ENCODE data around the gene CHPF.
A peak's percentile ranks its signal among the peaks of the same experiment; 100 is the strongest.

CHPF gene, protein sequence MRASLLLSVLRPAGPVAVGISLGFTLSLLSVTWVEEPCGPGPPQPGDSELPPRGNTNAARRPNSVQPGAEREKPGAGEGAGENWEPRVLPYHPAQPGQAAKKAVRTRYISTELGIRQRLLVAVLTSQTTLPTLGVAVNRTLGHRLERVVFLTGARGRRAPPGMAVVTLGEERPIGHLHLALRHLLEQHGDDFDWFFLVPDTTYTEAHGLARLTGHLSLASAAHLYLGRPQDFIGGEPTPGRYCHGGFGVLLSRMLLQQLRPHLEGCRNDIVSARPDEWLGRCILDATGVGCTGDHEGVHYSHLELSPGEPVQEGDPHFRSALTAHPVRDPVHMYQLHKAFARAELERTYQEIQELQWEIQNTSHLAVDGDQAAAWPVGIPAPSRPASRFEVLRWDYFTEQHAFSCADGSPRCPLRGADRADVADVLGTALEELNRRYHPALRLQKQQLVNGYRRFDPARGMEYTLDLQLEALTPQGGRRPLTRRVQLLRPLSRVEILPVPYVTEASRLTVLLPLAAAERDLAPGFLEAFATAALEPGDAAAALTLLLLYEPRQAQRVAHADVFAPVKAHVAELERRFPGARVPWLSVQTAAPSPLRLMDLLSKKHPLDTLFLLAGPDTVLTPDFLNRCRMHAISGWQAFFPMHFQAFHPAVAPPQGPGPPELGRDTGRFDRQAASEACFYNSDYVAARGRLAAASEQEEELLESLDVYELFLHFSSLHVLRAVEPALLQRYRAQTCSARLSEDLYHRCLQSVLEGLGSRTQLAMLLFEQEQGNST

DNA sequence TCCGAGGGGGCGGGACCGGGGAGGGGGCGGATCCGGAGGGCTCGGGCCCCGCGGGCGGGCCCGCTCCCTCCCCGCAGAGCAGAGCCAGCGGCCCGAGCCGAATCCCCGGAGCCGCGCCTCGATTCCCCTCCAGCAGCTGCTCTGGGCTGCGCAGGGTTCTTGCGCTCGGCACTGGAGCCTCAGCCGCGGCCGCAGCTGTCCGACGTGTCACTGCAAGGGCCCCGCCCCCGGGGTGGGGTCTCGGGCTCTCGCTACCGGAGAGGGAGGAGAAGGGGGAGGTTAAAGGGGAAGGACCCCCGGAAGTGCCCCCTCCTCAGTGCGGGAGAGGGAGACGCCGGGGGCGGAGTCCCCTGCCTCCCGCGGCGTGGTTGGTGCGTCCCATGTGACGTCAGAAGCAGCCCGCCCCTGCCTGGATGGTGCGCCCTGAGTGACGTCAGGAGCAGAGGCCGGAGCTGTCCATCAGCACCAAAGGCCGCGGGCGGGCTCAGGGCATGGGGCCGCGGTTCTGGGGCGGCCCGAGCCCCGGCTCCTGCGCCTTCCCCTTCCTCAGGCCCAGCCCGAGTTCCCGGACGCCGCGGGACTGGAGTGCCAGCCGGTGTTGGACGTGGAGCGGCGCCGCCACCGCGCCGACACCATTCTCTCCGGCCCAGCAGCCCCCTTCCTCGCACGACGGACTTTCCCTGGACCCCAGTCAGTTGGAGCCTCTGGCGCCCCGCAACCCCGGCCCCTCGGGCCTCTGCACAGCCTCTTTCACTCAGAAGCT is at the start of gene CHPF, which contains the start of gene TMEM198:
CHPF (minus strand) TSS at position 214 of the 763 bp plus-strand sequence. CDS start 271 bp downstream, outside the sequence.
TMEM198 (plus strand) TSS at position 433 of the 763 bp plus-strand sequence. CDS start 700 bp downstream, outside the sequence.
- DNase-seq (ENCODE audit: low read depth): peak; percentile 85

DNA sequence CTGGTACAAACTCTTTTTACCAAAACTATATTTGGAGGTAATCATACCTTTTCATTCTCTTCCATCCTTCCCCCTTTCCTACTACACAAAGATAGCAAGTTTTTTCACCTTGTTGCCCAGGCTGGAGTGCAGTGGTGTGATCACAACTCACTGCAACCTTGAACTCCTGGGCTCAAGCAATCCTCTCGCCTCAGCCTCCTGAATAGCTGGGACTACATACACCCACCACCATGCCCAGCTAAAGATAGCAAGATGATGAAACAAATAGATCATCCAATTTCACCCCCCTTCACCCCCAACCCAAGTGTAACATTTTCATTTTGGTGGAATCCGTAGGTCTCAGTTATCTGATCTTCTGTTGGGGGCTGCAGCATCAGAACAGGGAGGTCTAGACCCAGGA is 49.5 kb upstream of the CHPF start:
- no peak for DNase-seq (ENCODE audit: low read depth)

DNA sequence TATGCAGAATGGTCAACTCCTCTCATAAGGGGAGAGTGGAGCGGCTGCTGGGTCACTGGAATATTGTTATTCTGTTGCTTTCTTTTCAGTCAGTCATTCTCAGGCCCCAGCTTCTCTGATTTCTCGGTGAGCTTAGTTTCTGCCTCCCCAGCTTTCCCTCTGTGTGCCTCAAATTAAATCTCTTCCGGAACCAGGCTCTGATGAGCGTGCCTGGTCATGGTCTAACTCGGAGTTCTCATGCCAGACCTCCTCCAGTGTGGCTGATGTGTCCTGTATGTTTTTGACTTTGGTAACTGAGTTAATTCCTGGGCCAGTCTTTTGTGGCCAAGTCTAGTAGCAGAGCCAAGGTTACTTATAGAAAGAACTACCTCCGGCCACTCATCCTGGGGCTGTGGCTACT is 49.1 kb upstream of the CHPF start:
- no peak for DNase-seq (ENCODE audit: low read depth)

DNA sequence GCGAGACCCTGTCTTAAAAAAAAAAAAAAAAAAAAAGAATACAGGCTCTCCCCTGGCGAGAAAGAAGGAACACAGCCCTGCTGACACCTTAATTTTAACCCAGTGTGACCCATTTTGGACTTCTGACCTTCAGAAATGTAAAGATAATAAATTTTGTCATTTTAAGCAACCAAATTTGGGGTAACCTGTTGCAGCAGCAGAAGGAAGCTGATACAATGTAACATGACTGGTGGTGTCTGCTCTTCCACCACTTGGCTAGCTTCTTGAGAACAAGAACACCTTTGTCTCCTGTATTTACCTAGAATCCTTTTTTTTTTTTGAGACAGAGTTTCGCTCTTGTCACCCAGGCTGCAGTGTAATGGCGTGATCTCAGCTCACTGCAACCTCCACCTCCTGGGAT is 47.5 kb upstream of the CHPF start:
- no peak for DNase-seq (ENCODE audit: low read depth)

DNA sequence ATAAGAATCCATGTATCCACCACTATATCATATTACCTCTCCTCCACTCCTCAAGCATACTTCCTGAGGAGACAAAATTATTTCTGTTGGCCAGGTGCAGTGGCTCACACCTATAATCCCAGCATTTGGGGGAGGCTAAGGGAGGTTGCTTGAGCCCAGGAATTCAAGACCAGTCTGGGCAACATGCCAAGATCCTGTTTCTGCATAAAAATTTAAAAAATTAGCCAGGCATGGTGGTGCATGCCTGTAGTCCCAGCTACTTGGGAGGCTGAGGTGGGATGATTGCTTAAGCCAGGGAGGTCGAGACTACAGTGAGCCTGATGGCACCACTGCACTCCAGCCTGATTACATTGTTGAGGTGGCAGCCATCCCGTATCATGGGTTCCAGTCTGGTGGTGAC is 37.7 kb upstream of the CHPF start:
- no peak for DNase-seq (ENCODE audit: low read depth)

DNA sequence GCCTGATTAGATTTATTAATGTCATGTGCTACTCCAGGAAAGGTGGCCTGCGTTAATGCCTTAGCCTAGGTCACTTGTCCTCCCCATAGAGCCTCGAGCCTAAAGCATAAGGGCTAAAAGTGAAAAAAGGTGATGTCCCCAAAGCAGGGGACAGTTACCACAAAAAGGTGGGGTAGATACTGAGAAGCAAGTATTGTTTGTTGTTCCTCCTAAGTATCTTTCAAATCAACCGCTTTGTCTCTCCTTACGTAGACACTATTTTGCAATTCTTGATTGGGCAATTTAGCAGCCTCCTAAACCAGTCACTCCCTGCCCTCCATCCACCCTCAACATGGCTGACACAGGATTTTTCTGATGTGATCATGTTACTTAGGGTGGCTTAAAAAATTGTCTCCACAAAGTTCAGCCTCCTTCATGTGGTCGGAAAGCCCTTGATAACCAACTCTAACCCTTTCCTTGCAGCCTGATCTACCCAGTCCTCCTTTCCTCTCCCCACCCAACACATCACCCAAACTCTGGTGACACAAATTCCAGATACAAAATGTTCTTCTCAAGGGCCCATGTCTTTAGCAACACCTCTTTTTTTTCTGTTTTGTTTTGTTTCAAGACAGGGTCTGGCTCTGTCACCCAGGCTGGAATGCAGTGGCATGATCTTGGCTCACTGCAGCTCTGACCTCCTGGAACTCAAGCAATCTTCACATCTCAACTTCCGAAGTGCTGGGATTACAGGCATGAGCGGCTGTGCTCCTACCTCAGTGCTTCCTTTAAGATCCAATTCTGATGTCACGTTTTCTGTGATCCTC is 35.4 kb upstream of the CHPF start:
- no peak for DNase-seq (ENCODE audit: low read depth)

DNA sequence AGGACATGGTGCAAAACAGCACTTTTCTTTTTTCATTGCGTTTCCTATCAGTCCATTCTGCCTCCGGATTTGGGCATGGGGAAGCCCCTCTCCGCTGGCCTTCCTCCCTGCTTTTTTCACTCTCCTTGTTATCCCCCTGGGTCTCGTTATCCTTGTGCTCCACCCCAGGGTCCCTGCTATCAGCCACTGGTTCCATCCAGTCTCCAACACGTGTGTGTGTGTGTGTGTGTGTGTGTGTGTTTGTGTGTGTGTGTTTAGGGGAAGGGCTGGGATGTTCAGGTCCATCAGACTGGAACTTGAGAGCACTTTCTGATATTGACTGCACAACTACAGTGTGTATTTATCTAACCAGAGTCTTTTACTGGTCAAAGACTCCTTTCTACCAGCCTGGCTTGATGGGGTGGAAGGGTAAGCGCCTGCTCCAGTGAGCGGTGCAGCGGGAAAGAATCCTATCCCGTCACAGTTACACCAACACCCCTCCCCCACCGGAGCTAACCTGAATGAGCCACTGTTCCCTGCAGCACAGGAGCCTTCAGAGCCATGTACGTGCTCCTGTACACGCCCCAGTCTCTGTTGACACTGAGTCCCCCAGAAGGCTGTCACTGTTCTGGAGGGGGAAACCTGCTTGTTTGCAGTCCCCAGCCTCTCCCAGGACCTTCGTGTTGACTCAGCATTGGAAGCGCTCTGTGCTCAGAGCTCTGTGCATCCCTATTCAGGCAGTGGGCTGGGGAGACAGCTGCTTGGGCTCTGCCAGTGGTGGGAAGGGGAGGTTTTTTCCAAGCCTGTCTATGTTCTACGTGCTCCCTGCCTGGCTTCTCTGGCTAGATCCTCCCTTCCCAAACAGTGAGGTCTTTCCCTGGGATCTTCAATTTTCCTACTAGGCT is 33.1 kb upstream of the CHPF start:
- no peak for DNase-seq (ENCODE audit: low read depth)

DNA sequence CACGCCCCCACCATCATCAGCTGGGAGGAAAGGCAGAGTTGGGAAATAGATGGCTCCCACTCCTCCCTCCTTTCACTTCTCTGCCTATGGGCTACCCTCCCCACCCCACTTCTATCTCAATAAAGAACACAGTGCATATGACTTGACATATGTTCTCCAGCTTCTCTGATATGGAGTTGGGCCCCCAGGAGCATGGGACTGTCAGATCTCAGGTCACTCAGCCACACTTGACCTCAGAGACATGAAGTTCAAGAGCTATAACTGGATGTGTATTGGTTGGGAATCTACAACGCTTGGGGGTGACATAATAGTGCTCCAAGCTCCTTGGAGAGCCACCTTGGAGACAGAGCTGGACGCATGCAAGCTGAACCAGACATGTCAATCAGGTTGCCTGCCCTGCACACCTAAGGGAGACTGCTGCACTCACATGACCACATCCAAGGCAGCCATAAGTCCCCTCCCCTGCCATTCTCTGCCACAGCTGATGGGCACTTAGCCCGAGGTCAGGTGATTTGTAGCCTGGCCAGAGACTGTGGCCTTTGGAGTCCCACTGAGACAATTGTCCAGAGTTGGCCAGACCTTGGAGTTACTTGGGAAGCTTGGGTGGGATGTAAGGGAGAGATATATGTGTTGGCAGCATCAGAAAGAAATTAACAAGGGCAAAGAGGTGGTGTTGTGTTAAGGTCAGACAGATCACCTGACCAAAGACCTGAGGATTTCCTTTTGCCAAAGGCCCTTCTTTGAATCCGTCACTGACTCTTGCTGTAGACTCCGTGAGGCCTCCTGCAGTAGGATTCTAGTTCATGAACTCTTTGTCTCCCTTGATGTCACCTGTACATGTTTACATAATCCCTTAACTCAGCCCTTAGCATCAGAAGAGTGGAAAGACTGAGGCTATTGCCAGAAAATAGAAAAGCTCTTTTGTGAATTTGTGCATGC is 32.2 kb upstream of the CHPF start:
- no peak for DNase-seq (ENCODE audit: low read depth)

DNA sequence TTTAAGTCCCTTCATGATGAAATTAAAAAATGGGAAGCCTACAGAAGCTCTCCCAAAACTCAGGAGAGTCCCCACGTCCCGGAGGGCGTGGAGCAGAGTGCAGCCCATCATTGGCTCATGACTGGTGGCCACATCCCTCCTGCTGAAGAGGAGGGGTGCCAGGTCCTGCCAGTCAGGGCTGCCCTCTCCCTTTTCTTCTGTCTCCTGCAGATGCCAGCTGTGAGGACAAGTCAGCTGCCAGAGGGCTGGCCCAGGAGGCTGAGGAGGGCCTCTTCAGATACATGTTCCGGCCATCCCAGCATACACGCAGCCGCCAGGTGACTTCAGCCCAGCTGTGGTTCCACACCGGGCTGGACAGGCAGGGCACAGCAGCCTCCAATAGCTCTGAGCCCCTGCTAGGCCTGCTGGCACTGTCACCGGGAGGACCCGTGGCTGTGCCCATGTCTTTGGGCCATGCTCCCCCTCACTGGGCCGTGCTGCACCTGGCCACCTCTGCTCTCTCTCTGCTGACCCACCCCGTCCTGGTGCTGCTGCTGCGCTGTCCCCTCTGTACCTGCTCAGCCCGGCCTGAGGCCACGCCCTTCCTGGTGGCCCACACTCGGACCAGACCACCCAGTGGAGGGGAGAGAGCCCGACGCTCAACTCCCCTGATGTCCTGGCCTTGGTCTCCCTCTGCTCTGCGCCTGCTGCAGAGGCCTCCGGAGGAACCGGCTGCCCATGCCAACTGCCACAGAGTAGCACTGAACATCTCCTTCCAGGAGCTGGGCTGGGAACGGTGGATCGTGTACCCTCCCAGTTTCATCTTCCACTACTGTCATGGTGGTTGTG is 31.1 kb upstream of the CHPF start:
- DNase-seq (ENCODE audit: low read depth): no peak

DNA sequence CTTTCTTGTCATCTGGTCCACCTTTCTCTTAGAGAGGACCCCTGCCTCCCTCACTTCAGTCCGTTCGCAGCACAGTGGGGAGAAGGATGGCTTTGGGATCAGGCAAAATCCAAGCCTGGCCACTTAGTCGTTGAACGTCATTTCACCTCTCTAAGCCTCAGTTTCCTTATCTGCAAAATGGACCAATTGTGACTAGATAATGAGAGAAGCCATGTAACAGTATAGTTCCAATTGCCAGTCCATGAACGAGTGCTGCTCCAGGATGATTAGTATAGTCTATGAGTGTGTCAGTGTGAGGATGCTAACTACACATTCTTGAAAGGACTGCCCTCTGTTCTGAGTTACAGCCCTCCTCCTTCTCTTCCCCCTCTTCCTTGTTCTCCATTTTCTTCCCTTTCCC is 29.6 kb upstream of the CHPF start:
- DNase-seq (ENCODE audit: low read depth): no peak

DNA sequence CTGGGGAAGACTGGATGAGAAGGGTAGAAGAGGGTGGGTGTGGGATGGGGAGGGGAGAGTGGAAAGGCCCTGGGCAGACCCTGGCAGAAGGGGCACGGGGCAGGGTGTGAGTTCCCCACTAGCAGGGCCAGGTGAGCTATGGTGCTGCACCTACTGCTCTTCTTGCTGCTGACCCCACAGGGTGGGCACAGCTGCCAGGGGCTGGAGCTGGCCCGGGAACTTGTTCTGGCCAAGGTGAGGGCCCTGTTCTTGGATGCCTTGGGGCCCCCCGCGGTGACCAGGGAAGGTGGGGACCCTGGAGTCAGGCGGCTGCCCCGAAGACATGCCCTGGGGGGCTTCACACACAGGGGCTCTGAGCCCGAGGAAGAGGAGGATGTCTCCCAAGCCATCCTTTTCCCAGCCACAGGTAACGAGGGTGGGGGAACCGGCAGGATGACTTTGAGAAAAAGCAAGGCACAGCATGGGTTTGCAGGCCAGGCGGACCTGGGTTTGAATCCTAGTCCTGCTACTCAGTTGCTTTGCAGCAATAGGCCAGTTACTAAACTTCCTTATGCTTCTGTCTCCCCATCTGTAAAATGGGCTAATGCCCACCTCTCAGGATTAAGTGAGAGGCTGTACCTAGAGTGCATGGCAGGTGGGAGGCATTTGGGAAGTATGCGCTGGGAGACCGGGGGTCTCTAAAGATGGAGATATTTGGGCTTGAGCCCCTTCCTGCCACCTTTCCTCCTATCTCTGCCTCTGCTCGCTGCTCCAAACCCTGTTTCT is 28.8 kb upstream of the CHPF start, which contains the start of gene INHA:
INHA (plus strand) TSS at position 74 of the 765 bp plus-strand sequence; CDS start at position 139, 65 bp downstream.
- DNase-seq (ENCODE audit: low read depth): no peak

DNA sequence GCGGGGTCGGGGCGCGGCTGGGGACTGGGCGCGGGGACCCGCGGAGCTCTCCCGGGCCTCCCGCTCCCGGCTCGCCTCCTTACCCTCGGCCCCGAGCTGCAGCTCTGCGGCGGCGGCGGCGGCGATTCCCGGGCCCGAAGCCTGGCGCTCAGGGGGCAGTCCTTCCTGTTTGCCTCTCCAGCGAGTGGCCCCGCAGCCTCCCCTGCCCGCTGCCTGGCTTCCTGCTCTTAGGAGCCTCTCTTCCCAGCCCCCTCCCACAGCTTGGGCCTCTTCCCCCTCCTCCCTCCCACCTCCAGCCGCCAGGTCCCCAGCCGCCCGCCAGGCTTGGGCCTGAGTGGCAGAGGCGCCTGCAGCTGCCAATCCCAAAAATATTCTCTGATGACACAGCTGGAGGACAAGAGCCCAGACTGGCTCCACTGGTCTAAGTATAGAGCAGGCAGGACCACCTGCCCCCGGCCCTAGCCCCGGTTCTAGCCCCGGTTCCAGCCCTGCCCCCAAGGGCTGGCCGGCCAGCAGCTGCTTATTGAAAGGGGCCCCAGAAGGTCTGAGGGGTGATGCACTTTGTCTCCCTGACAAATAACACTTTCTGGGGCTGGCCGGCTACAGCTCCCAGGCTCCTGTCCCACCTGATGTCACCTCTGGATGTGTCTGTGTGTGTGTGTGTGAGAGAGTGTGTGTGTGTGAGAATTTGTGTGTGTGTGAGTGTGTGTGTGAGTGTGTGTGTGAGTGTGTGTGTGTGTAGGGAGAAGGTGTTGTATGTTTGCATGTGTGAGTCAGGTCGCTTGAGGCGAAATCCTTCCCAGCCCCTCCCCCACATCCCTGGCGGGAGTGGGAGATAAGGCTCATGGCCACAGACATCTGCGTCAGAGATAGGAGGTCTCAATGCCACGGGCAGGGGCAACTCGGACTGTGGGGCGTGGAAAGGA is 28.0 kb upstream of the CHPF start, which contains the start of gene OBSL1:
OBSL1 (minus strand) TSS at position 229 of the 926 bp plus-strand sequence. CDS start 307 bp downstream, outside the sequence.
- DNase-seq (ENCODE audit: low read depth): no peak

DNA sequence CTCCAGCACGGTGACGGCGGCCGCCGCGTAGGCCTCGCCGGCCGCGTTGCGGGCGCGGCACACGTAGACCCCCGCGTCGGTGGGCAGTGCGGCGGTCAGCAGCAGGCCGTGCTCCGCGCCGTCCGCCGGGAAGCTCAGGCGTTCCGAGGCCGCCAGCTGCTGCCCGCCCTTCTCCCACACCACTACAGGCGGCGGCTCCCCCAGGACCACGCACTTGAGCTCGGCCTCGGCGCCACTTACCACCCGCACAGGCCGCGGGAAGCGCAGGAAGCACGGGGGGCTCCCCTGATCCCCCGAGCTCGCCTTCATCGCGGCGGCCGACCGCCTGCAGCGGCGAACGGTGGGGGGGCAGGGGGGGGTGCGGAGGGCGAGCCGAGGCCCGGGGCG is 27.3 kb upstream of the CHPF start:
- DNase-seq (ENCODE audit: low read depth): no peak

DNA sequence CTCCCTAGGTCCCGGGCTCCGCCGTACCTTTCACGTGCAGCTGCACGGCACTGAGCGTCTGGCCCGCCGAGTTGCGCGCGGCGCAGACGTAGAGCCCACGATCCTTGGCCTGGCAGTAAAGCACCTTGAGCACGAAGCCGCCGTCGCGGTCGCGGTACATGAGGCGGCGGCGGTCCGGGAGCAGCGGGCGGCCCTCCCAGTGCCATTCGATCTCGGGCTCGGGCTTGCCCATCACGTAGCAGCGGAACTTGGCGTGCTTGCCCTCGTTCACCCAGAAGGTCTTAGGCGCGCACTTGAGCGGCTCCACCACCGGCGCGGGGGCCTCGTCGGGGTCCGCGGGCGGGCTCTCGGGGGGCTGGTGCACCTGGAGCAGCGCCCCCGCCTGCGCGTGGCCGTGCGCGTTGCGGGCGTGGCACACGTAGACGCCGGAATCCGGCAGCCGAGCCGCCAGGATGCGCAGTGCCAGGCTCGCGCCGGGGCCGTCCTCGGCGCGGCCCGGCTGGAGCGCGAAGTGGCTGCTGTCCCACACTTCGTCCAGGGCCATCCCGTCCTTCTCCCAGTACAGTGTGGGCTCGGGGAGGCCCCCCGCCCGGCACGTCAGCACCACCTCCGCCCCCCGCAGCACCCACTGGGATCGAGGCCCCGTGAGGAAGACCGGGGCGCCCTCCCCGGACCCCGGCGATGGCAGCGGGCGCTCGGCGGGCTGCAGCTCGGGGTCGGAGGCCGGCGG is 26.8 kb upstream of the CHPF start:
- no peak for DNase-seq (ENCODE audit: low read depth)

DNA sequence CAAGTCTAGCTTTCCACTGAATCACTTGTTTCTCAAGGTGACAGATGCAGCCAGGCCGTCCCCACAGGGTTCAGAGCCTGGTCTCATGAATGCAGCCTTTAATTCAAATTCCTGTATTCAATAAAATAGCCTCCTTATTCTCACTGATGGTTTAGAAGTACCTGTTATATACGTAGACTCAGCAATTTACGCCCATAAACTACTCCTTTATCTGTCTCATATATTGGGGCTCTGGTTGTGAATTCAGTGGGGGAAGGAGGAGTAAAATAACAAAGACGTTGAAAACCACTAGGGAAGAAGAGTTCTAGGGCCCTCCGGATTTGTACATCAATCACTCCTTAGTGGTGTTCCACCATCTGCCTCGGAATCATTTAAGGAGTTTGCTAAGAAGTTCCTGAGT is 26.0 kb upstream of the CHPF start:
- DNase-seq (ENCODE audit: low read depth): no peak

DNA sequence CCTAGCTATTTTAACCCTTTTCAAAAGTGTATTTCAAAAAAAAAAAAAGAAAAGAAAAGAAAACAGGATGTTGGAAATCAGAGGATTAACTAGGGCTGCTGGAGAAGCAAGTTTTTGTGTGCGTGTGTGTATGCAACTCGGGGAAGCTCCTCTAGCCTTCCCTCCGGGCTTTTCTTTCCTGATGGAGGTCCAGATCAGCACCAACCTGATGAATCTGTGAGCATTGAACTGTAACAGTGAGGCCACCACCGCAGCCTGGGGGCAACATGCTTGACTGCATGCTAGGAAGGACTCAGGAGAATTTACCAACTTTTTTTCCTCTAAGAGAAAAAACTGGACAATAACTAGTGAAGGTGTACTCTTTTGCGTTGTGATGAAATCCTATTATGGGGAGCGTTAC is 25.4 kb upstream of the CHPF start:
- DNase-seq (ENCODE audit: low read depth): no peak

All from stimulated activated CD4-positive, alpha-beta T cell treated with anti-CD3 and anti-CD28 coated beads, Interleukin-2, amount 100 ng/mL, for 4 hours (primary cell).